Loucy (cell line): ENCODE measurements around the gene CAPS.
A peak's percentile ranks its signal among the peaks of the same experiment; 100 is the strongest.

ENCODE experiments used
- H2AFZ ChIP-seq: fragments of 200-600 bp; sonication (generic); 2 replicates; pipeline ENCODE4 v1.6.0; 2016; ENCODE audit warnings: antibody characterized with exemption, mild to moderate bottlenecking, low read length, moderate library complexity
- H3F3A ChIP-seq: fragments of 200-600 bp; 2 replicates; pipeline ENCODE4 v1.6.0; 2016; ENCODE audit warnings: antibody characterized with exemption, low read depth, mild to moderate bottlenecking
- H3K27me3 ChIP-seq: fragments of 200-600 bp; sonication (generic); 2 replicates; pipeline ENCODE4 v1.6.1; 2014; ENCODE audit warnings: low read length, mild to moderate bottlenecking; ENCODE audit not compliant: insufficient read depth, poor library complexity, severe bottlenecking
- H3K36me3 ChIP-seq: fragments of 200-600 bp; sonication (generic); 2 replicates; pipeline ENCODE4 v1.6.1; 2016; ENCODE audit warnings: low read length; ENCODE audit not compliant: insufficient read depth
- H3K4me1 ChIP-seq: fragments of 200-600 bp; sonication (generic); 2 replicates; pipeline ENCODE4 v1.5.1; 2014; ENCODE audit warnings: low read length, mild to moderate bottlenecking; ENCODE audit not compliant: insufficient read depth, poor library complexity, severe bottlenecking
- H3K4me2 ChIP-seq: fragments of 200-600 bp; sonication (generic); 2 replicates; pipeline ENCODE4 v1.6.0; 2014; ENCODE audit warnings: antibody characterized with exemption, low read length, low read depth, mild to moderate bottlenecking; ENCODE audit not compliant: poor library complexity, severe bottlenecking
- H3K4me3 ChIP-seq: fragments of 200-600 bp; sonication (generic); 2 replicates; pipeline ENCODE4 v1.5.1; 2014; ENCODE audit warnings: low read length, mild to moderate bottlenecking, mixed read lengths; ENCODE audit not compliant: poor library complexity, severe bottlenecking
- H3K79me2 ChIP-seq: fragments of 200-600 bp; sonication (generic); 2 replicates; pipeline ENCODE4 v1.6.1; 2014; ENCODE audit warnings: low read length; ENCODE audit not compliant: insufficient read depth
- H3K9ac ChIP-seq: fragments of 200-600 bp; sonication (generic); 2 replicates; pipeline ENCODE4 v1.6.0; 2014; ENCODE audit warnings: mild to moderate bottlenecking, low read depth, low read length, moderate library complexity; ENCODE audit not compliant: poor library complexity, severe bottlenecking
- H3K9me2 ChIP-seq: fragments of 200-600 bp; sonication (generic); replicated peaks from 2 replicates; pipeline ENCODE4 v1.6.1; 2016; ENCODE audit warnings: low read depth, low read length, mixed read lengths
- H3K9me3 ChIP-seq: fragments of 200-600 bp; sonication (generic); 2 replicates; pipeline ENCODE4 v1.6.1; 2014; ENCODE audit warnings: mild to moderate bottlenecking, antibody characterized with exemption, low read length, low read depth; ENCODE audit not compliant: insufficient read depth
- H4K20me1 ChIP-seq: fragments of 200-600 bp; sonication (generic); 2 replicates; pipeline ENCODE4 v1.6.0; 2014; ENCODE audit warnings: antibody characterized with exemption, low read length, mild to moderate bottlenecking; ENCODE audit not compliant: insufficient read depth, poor library complexity, severe bottlenecking
- CTCF ChIP-seq: fragments of 200-600 bp; sonication (generic); conservative IDR thresholded peaks from 2 replicates; pipeline ENCODE4 v1.5.1; 2014; ENCODE audit warnings: mild to moderate bottlenecking, antibody characterized with exemption, low read length
- EZH2phosphoT487 ChIP-seq: fragments of 200-600 bp; IDR thresholded peaks from 2 replicates; pipeline ENCODE4 v1.6.1; 2018; ENCODE audit warnings: antibody characterized with exemption, mild to moderate bottlenecking, moderate library complexity, borderline replicate concordance

CAPS gene

DNA sequence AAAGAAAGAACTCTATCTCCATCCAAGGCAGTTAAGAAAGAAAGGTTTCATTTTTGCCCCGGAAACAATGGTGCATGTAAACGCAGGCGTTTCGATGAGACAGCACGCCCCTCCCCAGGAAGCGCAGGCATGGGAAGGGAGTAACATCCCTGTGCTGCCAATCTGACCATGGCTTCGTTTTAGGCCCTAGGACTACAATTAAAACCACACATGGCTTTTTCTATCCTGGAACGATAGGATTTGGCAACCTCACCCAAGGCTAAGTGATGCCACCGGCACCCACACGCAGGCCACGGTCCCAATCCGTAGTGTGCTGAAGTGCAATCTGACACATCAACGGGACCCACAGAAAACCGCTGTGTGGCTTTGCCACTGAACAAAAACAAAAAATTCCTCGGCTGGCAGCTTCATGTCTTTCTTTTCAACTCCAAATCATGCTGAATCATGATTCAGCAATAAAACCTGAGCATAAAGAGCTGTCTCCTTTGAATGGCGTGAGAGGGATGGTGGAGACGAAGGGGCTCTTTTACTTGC lies 39.7 kb downstream of the CAPS start:
- no peak overlapping the region for H2AFZ ChIP-seq
- H3K9ac ChIP-seq = no peak overlapping the region
- H3K9me3 ChIP-seq = no peaks in the 10 kb centered on the region
- H3K9me2 ChIP-seq = no peaks in the 10 kb centered on the region
- H3K4me3 ChIP-seq = no peak overlapping the region
- H3K4me2 ChIP-seq = peak overlapping the region; percentile 13
- H3F3A ChIP-seq = no peaks in the 10 kb centered on the region
- peaks cover 19% of the 10 kb centered on the region for H3K4me1 ChIP-seq
- H3K27me3 ChIP-seq = no peaks in the 10 kb centered on the region
- H3K36me3 ChIP-seq = peaks cover 23% of the 10 kb centered on the region; the same call in 1 of the 2 replicates
- peaks cover 99% of the 10 kb centered on the region for H3K79me2 ChIP-seq
- H4K20me1 ChIP-seq = peaks cover 79% of the 10 kb centered on the region
- TF ChIP-seq EZH2phosphoT487 = no peak
- TF ChIP-seq CTCF = no peak

DNA sequence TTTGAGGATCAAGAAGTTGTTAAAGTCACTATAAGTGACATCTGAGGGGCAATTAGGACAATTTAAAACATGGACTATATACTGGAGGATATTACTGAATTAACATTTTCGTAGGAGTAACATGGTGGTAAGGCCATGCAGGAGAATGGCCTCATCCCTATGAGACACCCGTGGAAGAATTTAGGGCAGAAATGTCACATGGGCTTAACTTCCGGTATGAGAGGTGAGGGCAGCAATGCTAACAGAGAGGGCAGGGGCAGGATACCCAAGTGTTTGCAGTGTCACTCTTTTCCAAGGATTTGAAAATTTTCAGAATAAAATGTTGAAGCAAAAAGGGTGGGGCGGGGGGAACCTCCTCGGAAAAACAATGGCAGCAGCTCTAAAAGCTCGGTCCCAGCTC lies 40.2 kb downstream of the CAPS start:
- Histone ChIP-seq H3K36me3 (peaks cover 18% of the 10 kb centered on the region; the same call in 1 of the 2 replicates), H3F3A (no peaks in the 10 kb centered on the region), H3K4me1 (peaks cover 21% of the 10 kb centered on the region), H3K4me3 (no peak overlapping the region), H3K79me2 (peaks cover 99% of the 10 kb centered on the region), H3K27me3 (no peaks in the 10 kb centered on the region), H2AFZ (no peak overlapping the region), H3K9me3 (no peaks in the 10 kb centered on the region), H3K9ac (no peak overlapping the region), H4K20me1 (peaks cover 79% of the 10 kb centered on the region), H3K4me2 (peak overlapping the region; percentile 13), H3K9me2 (no peaks in the 10 kb centered on the region)
- TF ChIP-seq CTCF (no peak), EZH2phosphoT487 (no peak)

DNA sequence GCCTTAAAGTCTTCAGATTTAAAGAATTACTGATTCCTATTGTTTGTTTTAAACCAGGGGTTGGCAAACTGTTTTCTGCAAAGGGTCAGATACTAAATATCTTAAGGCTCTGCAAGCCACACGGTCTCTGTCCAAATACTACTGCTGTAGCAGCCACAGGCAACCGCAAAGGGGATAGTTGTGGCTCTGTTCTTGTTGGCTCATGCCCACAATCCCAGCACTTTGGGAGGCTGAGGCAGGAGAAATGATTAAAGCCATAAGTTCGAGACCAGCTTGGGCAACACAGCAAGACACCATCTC lies 41.5 kb downstream of the CAPS start:
- no peaks in the 10 kb centered on the region for H3K9me2 ChIP-seq
- no peak for TF ChIP-seq EZH2phosphoT487
- TF ChIP-seq CTCF = no peak
- no peaks in the 10 kb centered on the region for H3F3A ChIP-seq
- no peak overlapping the region for H2AFZ ChIP-seq
- peaks cover 83% of the 10 kb centered on the region for H4K20me1 ChIP-seq
- no peaks in the 10 kb centered on the region for H3K27me3 ChIP-seq
- no peak overlapping the region for H3K4me2 ChIP-seq
- H3K4me1 ChIP-seq = peaks cover 21% of the 10 kb centered on the region
- H3K4me3 ChIP-seq = no peak overlapping the region
- no peak overlapping the region for H3K9ac ChIP-seq
- peaks cover 6% of the 10 kb centered on the region; the same call in 1 of the 2 replicates for H3K36me3 ChIP-seq
- H3K79me2 ChIP-seq = peaks cover 99% of the 10 kb centered on the region
- H3K9me3 ChIP-seq = no peaks in the 10 kb centered on the region
